HG03565 (cell line): ENCODE results near the gene SHMT2.

Experiments used
- ATAC-seq: cut with Tn5 transposase; IDR thresholded peaks from one replicate; pipeline ENCODE4 v1.9.1; 2021; ENCODE audit warnings: mild to moderate bottlenecking, moderate library complexity; ENCODE audit not compliant: unreplicated experiment

The SHMT2 gene

GRCh38 chr12:57196956-57197355 lies 32.6 kb upstream of the SHMT2 start:
- no peak for ATAC-seq

GRCh38 chr12:57198329-57198728 lies 31.2 kb upstream of the SHMT2 start:
- no peak for ATAC-seq

DNA sequence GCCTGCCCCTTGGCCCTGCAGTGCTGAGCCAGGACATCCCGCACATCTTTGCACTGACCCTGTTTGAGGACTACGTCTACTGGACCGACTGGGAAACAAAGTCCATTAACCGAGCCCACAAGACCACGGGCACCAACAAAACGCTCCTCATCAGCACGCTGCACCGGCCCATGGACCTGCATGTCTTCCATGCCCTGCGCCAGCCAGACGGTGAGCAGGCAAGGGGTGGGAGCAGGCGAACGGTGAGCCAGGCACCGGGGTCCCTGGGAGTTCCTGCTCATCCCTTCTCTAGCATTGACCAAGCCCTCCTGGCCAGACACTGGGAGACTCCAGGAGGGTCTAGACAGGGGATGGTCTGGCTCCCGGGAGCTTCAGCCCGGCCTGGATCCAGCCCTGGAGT lies 30.3 kb upstream of the SHMT2 start:
- ATAC-seq = no peak

GRCh38 chr12:57200497-57200896 lies 29.0 kb upstream of the SHMT2 start:
- no peak for ATAC-seq

GRCh38 chr12:57201219-57201618 lies 28.3 kb upstream of the SHMT2 start:
- ATAC-seq = no peak

- ATAC-seq = no peak
Measured at GRCh38 chr12:57201631-57202030, 27.9 kb upstream of the SHMT2 start.

- no peak for ATAC-seq
Measured at GRCh38 chr12:57202321-57202720, 27.2 kb upstream of the SHMT2 start.

GRCh38 chr12:57203201-57203600 lies 26.3 kb upstream of the SHMT2 start:
- ATAC-seq = no peak

GRCh38 chr12:57203791-57204190 lies 25.7 kb upstream of the SHMT2 start:
- no peak for ATAC-seq

GRCh38 chr12:57204454-57204853 lies 25.1 kb upstream of the SHMT2 start:
- no peak for ATAC-seq

DNA sequence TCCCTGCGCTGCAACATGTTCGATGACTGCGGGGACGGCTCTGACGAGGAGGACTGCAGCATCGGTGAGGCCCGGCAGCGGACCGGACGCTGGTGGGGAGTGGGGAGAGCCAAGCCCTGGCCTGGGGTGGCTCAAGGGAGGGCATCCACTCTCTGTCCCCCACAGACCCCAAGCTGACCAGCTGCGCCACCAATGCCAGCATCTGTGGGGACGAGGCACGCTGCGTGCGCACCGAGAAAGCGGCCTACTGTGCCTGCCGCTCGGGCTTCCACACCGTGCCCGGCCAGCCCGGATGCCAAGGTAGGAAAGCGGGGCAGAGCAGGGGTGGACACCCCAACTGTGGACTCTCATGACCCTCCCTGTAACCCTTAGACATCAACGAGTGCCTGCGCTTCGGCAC lies 24.3 kb upstream of the SHMT2 start:
- no peak for ATAC-seq

DNA sequence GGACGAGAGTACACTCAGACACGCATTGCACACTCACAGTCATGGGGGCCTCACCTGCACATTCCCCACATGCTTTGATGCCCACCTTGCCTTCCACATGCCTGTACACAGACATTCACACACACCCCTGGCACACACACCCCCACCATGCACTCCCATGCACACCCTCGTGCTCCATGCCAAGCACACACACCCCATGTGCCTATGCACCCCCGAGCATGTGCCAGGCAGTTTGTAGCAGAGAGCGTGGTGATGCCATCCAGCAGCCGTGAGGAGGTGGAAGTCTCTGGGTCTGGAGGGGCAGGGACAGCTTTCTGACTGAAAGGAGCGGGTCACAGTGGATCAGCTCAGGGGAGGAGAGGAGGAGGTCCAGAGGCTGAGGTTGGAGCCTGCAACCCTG lies 23.6 kb upstream of the SHMT2 start:
- ATAC-seq = no peak

DNA sequence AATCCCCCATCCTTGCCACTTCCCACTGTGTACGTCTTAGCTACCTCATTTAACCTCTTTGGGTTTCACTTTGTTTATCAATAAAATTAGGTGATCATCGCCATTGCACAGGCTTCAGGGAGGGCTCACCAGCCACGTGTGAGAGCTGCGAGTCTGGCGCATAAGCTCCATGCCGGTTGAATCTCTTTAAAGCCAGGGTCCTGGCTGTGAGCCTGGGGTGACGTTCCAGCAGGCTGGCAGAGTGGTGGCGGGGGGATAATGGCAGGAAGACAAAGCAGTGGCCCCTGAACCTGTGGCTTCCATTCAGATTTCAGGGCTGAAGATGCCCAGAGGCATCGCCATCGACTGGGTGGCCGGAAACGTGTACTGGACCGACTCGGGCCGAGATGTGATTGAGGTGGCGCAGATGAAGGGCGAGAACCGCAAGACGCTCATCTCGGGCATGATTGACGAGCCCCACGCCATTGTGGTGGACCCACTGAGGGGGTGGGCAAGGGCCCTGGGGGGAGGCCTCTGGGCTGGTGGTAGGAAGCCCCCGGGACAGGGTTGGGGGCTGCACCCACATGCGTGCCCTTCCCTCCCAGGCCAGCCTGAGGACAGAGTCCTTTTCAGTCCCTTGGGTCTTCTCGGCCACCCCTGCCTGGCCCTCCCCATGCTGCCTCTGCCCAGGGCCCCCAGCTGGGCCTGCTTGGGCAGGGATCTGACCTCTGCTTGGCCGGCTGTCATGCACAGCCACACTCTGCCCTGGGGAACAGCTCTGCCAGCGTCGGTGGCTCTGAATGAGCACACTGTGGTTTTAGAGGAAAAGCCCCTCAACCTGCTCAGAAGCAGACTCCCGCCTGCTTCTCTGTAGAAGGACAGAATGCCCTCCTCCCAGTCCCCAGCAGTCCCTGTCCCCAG lies 21.5 kb upstream of the SHMT2 start:
- ATAC-seq = no peak

DNA sequence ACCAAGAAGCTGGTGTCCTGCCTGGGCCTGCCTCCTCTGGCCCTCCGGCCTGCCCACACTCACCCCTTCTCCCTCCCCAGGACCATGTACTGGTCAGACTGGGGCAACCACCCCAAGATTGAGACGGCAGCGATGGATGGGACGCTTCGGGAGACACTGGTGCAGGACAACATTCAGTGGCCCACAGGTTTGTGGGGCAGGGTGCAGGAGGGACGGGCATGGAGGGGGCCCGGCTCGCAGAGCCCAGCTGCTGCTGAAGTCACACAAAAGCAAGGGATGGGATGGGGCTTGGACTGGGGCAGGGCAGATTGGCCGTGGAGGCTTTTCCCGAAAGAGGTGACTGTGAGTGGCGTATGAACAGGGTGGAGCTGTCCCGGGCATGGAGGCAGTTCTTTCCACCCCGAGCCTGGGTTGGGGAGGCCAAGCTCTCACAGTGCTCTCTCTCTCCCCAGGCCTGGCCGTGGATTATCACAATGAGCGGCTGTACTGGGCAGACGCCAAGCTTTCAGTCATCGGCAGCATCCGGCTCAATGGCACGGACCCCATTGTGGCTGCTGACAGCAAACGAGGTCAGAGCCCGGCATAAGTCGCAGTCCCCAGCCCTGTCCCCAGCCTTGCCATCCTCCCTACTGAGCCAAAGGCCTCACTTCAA lies 20.8 kb upstream of the SHMT2 start:
- no peak for ATAC-seq

DNA sequence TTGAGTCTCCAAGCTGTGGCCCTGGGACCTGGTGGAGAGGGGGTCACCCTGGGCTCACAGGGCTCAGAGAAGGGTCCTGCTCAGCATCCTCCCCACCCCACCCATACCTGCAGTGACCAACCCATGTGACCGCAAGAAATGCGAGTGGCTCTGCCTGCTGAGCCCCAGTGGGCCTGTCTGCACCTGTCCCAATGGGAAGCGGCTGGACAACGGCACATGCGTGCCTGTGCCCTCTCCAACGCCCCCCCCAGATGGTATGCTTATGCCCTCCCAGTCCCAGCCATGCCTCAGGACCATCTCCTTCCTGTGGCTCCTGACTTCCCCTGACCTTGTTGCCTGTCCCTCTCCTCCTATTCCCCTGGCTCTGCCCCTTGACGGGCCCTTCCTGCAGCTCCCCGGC lies 19.6 kb upstream of the SHMT2 start:
- no peak for ATAC-seq

- ATAC-seq = no peak
Measured at GRCh38 chr12:57210461-57210860, 19.1 kb upstream of the SHMT2 start.

- ATAC-seq = no peak
Measured at GRCh38 chr12:57210926-57211692, 18.4 kb upstream of the SHMT2 start.

- ATAC-seq = no peak
Measured at GRCh38 chr12:57211791-57212700, 17.5 kb upstream of the SHMT2 start.

GRCh38 chr12:57212701-57213057 lies 16.8 kb upstream of the SHMT2 start:
- ATAC-seq = no peak

- peak; percentile 41 for ATAC-seq
Measured at GRCh38 chr12:57213058-57213715, 16.3 kb upstream of the SHMT2 start.
